ENCODE measurements around the gene KY. TPM values are rescaled to one million over a fixed set of nuclear protein-coding genes. Genes with fewer than 3 reads are reported as not detected.

KY gene
- total and polyA plus RNA-seq, 2 of the 8 experiments (the other 6 are each of a cell fraction or from before 2014, with no cell fraction given), result not detected

DNA sequence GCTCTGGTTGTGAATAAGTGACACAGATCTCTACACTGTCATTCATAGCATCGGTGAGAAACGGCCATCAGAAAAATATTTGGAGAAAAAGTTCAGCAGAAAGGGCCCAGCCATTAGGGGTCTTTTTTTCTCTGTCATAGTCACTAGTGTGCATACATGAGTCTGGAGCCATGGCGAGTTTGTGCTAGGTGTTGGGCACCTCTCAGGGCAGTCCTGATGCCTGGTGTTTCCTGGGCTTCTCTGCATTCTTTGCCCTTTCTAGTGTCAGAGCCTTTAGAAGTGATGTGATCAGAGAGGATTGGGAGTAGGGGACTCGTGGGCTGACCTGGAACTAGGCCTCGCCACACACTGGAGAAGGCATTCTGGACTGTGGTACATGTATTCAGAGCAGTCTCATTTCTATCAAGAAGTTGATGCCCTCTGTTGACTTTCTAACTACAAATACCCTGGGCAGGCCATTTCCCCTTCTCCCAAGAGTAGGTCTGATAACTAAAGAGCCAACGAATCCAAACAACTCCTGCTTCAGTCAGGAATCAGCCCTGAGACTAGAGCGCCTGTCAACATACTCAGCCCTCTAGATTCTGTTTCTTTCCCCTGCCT is 1.6 kb downstream of the KY start:
- Histone ChIP-seq H4K8ac (ENCODE audit: extremely low read depth, insufficient read depth, low read length) (no peak overlapping the region), H2BK5ac (ENCODE audit: low read depth, low read length) (no peak overlapping the region), H3K4me2 (ENCODE audit: insufficient read depth in 1 of 2, low read depth in 2 of 2, low read length in 2 of 2) (no peak overlapping the region), H4K91ac (replicated peaks; ENCODE audit: insufficient read length, low read length) (no peak overlapping the region), H2BK15ac (ENCODE audit: low read length) (no peak overlapping the region), H3K9me3 (ENCODE audit: insufficient read depth in 2 of 2, low read depth in 1 of 2, low read length in 1 of 2) (no peaks in the 10 kb centered on the region), H2BK20ac (ENCODE audit: low read length) (no peak overlapping the region), H3K79me1 (ENCODE audit: low read depth, low read length) (no peaks in the 10 kb centered on the region), H3K14ac (ENCODE audit: insufficient read length) (no peak overlapping the region), H3K27ac (ENCODE audit: low read depth, low read length) (no peak overlapping the region), H2BK12ac (ENCODE audit: low read depth, low read length) (no peak overlapping the region), H3K18ac (ENCODE audit: extremely low read depth, low read length) (no peak overlapping the region), H3K56ac (replicated peaks; ENCODE audit: insufficient read length, low read depth, low read length) (no peak overlapping the region), H2AK5ac (ENCODE audit: low read depth, low read length) (no peak overlapping the region), H3K23me2 (ENCODE audit: low read depth, low read length) (peaks cover 10% of the 10 kb centered on the region; the same call in 1 of the 2 replicates), H3K4me3 (ENCODE audit: extremely low read depth in 1 of 4, insufficient read depth in 2 of 4, low read depth in 3 of 4, low read length in 4 of 4) (no peak overlapping the region), H3K9ac (replicated peaks in 1 of 4; ENCODE audit: extremely low read depth in 1 of 4, low read depth in 3 of 4, low read length in 3 of 4) (no peak overlapping the region), H3K27me3 (replicated peaks in 1 of 4; ENCODE audit: control insufficient read depth in 3 of 4, extremely low read depth in 1 of 4, insufficient read depth in 3 of 4, low read length in 3 of 4) (peaks cover 52 to 85% (median 76%) of the 10 kb centered on the region in 4 experiments), H3K4ac (replicated peaks; ENCODE audit: insufficient read length, low read depth, low read length) (no peak overlapping the region), H4K5ac (ENCODE audit: insufficient read length, low read depth, low read length) (no peak overlapping the region), H2AFZ (ENCODE audit: low read length) (no peak overlapping the region), H3K79me2 (ENCODE audit: control insufficient read depth in 1 of 2, insufficient read depth in 2 of 2, low read length in 2 of 2) (no peaks in the 10 kb centered on the region), H3K4me1 (replicated peaks in 1 of 4; ENCODE audit: control insufficient read depth in 3 of 4, insufficient read depth in 4 of 4, low read length in 3 of 4) (peaks cover 0 to 6% (median 2%) of the 10 kb centered on the region in 4 experiments; a peak in 5 of 7 replicates), H3K36me3 (ENCODE audit: control insufficient read depth in 2 of 4, insufficient read depth in 4 of 4, low read length in 3 of 4) (no peaks in the 10 kb centered on the region), H2BK120ac (replicated peaks; ENCODE audit: low read depth, low read length) (no peak overlapping the region), H3K23ac (ENCODE audit: insufficient read length) (no peak overlapping the region), H4K20me1 (replicated peaks in 1 of 2; ENCODE audit: control insufficient read depth in 1 of 2, insufficient read depth in 2 of 2, low read length in 2 of 2) (peaks cover 2 to 23% of the 10 kb centered on the region in 2 experiments)
- TF ChIP-seq CEBPB (IDR thresholded peaks at IDR 0.05; ENCODE audit: low read depth, low read length) (no peak), SIN3A (conservative IDR thresholded peaks at IDR 0.05 in 1 of 2, IDR thresholded peaks at IDR 0.05 in 1 of 2; ENCODE audit: low read depth in 1 of 2, low read length in 2 of 2) (no peak), ZNF274 (IDR thresholded peaks at IDR 0.05; ENCODE audit: borderline replicate concordance, extremely low read depth, low read length) (no peak), EP300 (IDR thresholded peaks at IDR 0.05; ENCODE audit: borderline replicate concordance in 1 of 2, low read depth in 2 of 2, low read length in 2 of 2) (no peak), RFX5 (IDR thresholded peaks at IDR 0.05; ENCODE audit: borderline replicate concordance, low read depth, low read length) (no peak), EGR1 (IDR thresholded peaks at IDR 0.05; ENCODE audit: borderline replicate concordance, low read depth, low read length) (no peak), NANOG (IDR thresholded peaks at IDR 0.05; ENCODE audit: insufficient read depth, low read depth, low read length, poor library complexity, severe bottlenecking) (no peak), POU5F1 (IDR thresholded peaks at IDR 0.05; ENCODE audit: low read depth, low read length) (no peak), CREB1 (IDR thresholded peaks at IDR 0.05) (no peak), JUND (IDR thresholded peaks at IDR 0.05; ENCODE audit: low read length) (no peak), NRF1 (IDR thresholded peaks at IDR 0.05; ENCODE audit: low read depth, low read length) (no peak)
- TF ChIP-seq, protein P1, sequence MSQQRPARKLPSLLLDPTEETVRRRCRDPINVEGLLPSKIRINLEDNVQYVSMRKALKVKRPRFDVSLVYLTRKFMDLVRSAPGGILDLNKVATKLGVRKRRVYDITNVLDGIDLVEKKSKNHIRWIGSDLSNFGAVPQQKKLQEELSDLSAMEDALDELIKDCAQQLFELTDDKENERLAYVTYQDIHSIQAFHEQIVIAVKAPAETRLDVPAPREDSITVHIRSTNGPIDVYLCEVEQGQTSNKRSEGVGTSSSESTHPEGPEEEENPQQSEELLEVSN (IDR thresholded peaks at IDR 0.05), result no peak
- FAIRE-seq (no peak), DNase-seq (ENCODE audit: low read depth in 1 of 2, low spot score in 2 of 2) (no peak)
- ChIA-PET POLR2A (ENCODE audit: partially characterized antibody) (no interaction called here), CTCF (ENCODE audit: partially characterized antibody) (interaction anchor here (1.7 to 9.4 kb wide), 4 partner anchors 10 to 106 kb away, joined by 6 to 78 read pairs (median 11); no protein-coding TSS in a partner anchor)
- WGBS, 2 experiments (ENCODE audit: extremely low coverage in 1 of 2, insufficient coverage in 1 of 2, insufficient read length in 1 of 2, insufficient replicate concordance in 2 of 2, low coverage in 1 of 2, low lambda C conversion rate in 2 of 2, missing lambda C conversion rate in 1 of 2), result 89% methylated on average over 7 of the region's 7 CpGs; no CpG with 5 or more reads in 1 of the 2 experiments

Data from H1 (cell line).